ENCODE results near the gene FAM9B.

The FAM9B gene

DNA sequence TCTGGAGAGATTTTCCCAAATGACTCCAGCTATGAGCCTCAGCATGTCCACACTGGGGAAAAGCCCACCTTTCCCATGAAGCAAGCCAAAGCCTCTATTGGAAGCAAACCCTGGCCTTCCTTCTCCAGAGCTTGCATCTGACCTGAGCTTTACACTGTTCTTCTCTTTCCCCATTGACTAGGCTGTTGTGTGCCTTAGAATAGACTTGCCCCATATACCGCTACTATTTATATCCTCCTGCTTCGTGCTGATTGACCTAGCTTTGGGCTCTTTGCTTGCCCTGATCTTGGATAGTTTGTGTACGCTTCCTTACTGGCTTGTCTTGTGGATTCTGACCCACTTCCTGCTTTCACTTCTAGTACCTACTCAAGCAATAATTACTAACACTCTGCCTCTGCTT, 30.9 kb downstream of the FAM9B start:
- H3K36me3 Mint-ChIP-seq (ENCODE audit: low read depth) = no peaks in the 10 kb centered on the region
- TF ChIP-seq, protein P1, sequence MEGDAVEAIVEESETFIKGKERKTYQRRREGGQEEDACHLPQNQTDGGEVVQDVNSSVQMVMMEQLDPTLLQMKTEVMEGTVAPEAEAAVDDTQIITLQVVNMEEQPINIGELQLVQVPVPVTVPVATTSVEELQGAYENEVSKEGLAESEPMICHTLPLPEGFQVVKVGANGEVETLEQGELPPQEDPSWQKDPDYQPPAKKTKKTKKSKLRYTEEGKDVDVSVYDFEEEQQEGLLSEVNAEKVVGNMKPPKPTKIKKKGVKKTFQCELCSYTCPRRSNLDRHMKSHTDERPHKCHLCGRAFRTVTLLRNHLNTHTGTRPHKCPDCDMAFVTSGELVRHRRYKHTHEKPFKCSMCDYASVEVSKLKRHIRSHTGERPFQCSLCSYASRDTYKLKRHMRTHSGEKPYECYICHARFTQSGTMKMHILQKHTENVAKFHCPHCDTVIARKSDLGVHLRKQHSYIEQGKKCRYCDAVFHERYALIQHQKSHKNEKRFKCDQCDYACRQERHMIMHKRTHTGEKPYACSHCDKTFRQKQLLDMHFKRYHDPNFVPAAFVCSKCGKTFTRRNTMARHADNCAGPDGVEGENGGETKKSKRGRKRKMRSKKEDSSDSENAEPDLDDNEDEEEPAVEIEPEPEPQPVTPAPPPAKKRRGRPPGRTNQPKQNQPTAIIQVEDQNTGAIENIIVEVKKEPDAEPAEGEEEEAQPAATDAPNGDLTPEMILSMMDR (IDR thresholded peaks at IDR 0.05; ENCODE audit: unreplicated experiment in 3 of 3) = no peak
- no peak overlapping the region for H3K4me3 Mint-ChIP-seq
- no peak overlapping the region for H3K27ac Mint-ChIP-seq
- H3K27me3 Mint-ChIP-seq (ENCODE audit: low read depth) = no peaks in the 10 kb centered on the region
- peaks cover 9% of the 10 kb centered on the region for H3K9me3 Mint-ChIP-seq
- H3K4me1 Mint-ChIP-seq = no peaks in the 10 kb centered on the region

- no peak overlapping the region for H3K27ac Mint-ChIP-seq
- no peak overlapping the region for H3K4me3 Mint-ChIP-seq
- no peaks in the 10 kb centered on the region for H3K9me3 Mint-ChIP-seq
- TF ChIP-seq, protein P1 (IDR thresholded peaks at IDR 0.05; ENCODE audit: unreplicated experiment in 3 of 3) = no peak
- H3K4me1 Mint-ChIP-seq = no peaks in the 10 kb centered on the region
- no peaks in the 10 kb centered on the region for H3K36me3 Mint-ChIP-seq (ENCODE audit: low read depth)
- no peaks in the 10 kb centered on the region for H3K27me3 Mint-ChIP-seq (ENCODE audit: low read depth)
These were observed 45.5 kb downstream of the FAM9B start for GRCh38 chrX:8988446-8988845.

- TF ChIP-seq, protein P1 (IDR thresholded peaks at IDR 0.05; ENCODE audit: unreplicated experiment in 3 of 3) = no peak
- no peaks in the 10 kb centered on the region for H3K4me1 Mint-ChIP-seq
These were observed 46.2 kb downstream of the FAM9B start for GRCh38 chrX:8987672-8988250.

DNA sequence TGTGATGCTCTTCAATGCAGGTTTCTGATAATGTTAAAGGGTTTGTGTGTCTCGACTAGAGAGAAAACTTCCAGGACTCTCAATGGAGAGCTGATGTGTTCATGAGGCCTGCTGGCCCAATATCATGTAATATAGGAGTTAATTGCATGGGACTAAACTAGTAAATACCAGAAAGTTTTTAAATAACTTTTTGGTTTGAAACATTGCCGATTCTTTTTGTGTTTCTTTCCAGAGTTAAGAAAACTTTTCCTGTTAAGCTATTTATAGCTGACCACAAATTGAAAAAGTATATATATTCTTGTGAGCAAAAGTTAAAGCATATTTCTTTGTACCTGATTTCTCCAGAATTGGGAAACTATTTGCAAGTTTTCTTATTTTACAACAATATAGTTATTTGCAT, 49.7 kb downstream of the FAM9B start:
- H3K4me1 Mint-ChIP-seq = peaks cover 5% of the 10 kb centered on the region
- TF ChIP-seq, protein P1 (IDR thresholded peaks at IDR 0.05; ENCODE audit: unreplicated experiment in 3 of 3) = no peak
- H3K9me3 Mint-ChIP-seq = peaks cover 3% of the 10 kb centered on the region
- H3K27me3 Mint-ChIP-seq (ENCODE audit: low read depth) = no peaks in the 10 kb centered on the region
- no peak overlapping the region for H3K4me3 Mint-ChIP-seq
- no peaks in the 10 kb centered on the region for H3K36me3 Mint-ChIP-seq (ENCODE audit: low read depth)
- H3K27ac Mint-ChIP-seq = no peak overlapping the region

More at GRCh38 chrX:8987672-8988250, 46.2 kb downstream of the FAM9B start:
- no peak overlapping the region for H3K27ac Mint-ChIP-seq
- no peaks in the 10 kb centered on the region for H3K9me3 Mint-ChIP-seq
- H3K36me3 Mint-ChIP-seq (ENCODE audit: low read depth) = no peaks in the 10 kb centered on the region
- H3K4me3 Mint-ChIP-seq = no peak overlapping the region
- no peaks in the 10 kb centered on the region for H3K27me3 Mint-ChIP-seq (ENCODE audit: low read depth)

DNA sequence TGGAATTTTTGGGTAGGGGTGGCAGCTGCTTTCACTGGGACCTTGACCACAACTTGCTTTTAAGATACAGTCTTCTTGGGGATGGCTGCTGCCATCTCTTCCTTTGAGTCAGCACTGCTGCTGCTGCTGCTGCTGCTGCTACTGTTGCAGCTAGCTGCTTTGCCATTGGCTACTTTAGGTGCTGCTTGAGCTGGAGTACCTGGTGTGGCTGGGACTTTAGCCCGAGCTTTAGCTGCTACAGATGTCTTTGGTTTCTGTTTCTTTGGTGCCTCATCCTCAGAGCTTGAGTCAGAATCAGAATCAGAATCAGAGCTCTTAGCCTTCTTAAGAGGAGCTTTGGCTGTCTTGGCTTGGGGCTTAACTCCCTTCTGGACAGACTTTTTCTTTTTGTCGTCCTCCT, 52.2 kb downstream of the FAM9B start:
- TF ChIP-seq, protein P1 (IDR thresholded peaks at IDR 0.05; ENCODE audit: unreplicated experiment in 3 of 3) = no peak
- H3K4me3 Mint-ChIP-seq = no peak overlapping the region
- peaks cover 5% of the 10 kb centered on the region for H3K4me1 Mint-ChIP-seq
- no peaks in the 10 kb centered on the region for H3K36me3 Mint-ChIP-seq (ENCODE audit: low read depth)
- H3K27me3 Mint-ChIP-seq (ENCODE audit: low read depth) = no peaks in the 10 kb centered on the region
- peaks cover 15% of the 10 kb centered on the region for H3K9me3 Mint-ChIP-seq
- H3K27ac Mint-ChIP-seq = no peak overlapping the region

GRCh38 chrX:8980756-8981155, 53.2 kb downstream of the FAM9B start:
- H3K4me3 Mint-ChIP-seq = no peak overlapping the region
- no peak overlapping the region for H3K27ac Mint-ChIP-seq
- no peaks in the 10 kb centered on the region for H3K27me3 Mint-ChIP-seq (ENCODE audit: low read depth)
- peaks cover 15% of the 10 kb centered on the region for H3K9me3 Mint-ChIP-seq
- no peaks in the 10 kb centered on the region for H3K36me3 Mint-ChIP-seq (ENCODE audit: low read depth)
- TF ChIP-seq, protein P1 (IDR thresholded peaks at IDR 0.05; ENCODE audit: unreplicated experiment in 3 of 3) = no peak
- H3K4me1 Mint-ChIP-seq = peaks cover 5% of the 10 kb centered on the region
